Activated naive CD8-positive, alpha-beta T cell (primary cell): ENCODE measurements around the gene PIGU.
A peak's percentile ranks its signal among the peaks of the same experiment; 100 is the strongest.

Experiments
- H3K27ac Mint-ChIP-seq: one replicate; pipeline ENCODE4 v1.8.0; 2021; ENCODE audit warnings: mixed read lengths
- H3K27me3 Mint-ChIP-seq: one replicate; pipeline ENCODE4 v1.8.0; 2021; ENCODE audit warnings: mixed read lengths
- H3K36me3 Mint-ChIP-seq: one replicate; pipeline ENCODE4 v1.8.0; 2021; ENCODE audit warnings: mixed read lengths
- H3K4me1 Mint-ChIP-seq: one replicate; pipeline ENCODE4 v1.8.0; 2021; ENCODE audit warnings: low read depth, mixed read lengths
- H3K4me3 Mint-ChIP-seq: one replicate; pipeline ENCODE4 v1.8.0; 2021; ENCODE audit warnings: mild to moderate bottlenecking, mixed read lengths
- H3K9me3 Mint-ChIP-seq: one replicate; pipeline ENCODE4 v1.8.0; 2021; ENCODE audit warnings: low read depth, mixed read lengths

The PIGU gene

GRCh38 chr20:34574426-34574825 is 102.5 kb downstream of the PIGU start:
- Mint-ChIP-seq H3K4me1 (no peaks in the 10 kb centered on the region), H3K36me3 (peaks cover 3% of the 10 kb centered on the region), H3K4me3 (no peak overlapping the region), H3K9me3 (no peaks in the 10 kb centered on the region), H3K27me3 (no peaks in the 10 kb centered on the region), H3K27ac (no peak overlapping the region)

- H3K4me1 Mint-ChIP-seq, result no peaks in the 10 kb centered on the region
- no peaks in the 10 kb centered on the region for H3K27me3 Mint-ChIP-seq
- peaks cover 3% of the 10 kb centered on the region for H3K36me3 Mint-ChIP-seq
- no peak overlapping the region for H3K27ac Mint-ChIP-seq
- no peak overlapping the region for H3K4me3 Mint-ChIP-seq
- H3K9me3 Mint-ChIP-seq, result no peaks in the 10 kb centered on the region
Observed at GRCh38 chr20:34573541-34574300, 103.2 kb downstream of the PIGU start.

GRCh38 chr20:34571753-34572152 is 105.1 kb downstream of the PIGU start:
- Mint-ChIP-seq H3K27ac (no peak overlapping the region), H3K27me3 (no peaks in the 10 kb centered on the region), H3K36me3 (peaks cover 3% of the 10 kb centered on the region), H3K4me1 (no peaks in the 10 kb centered on the region), H3K9me3 (no peaks in the 10 kb centered on the region), H3K4me3 (no peak overlapping the region)

GRCh38 chr20:34570859-34571306 is 106.0 kb downstream of the PIGU start:
- Mint-ChIP-seq H3K9me3 (no peaks in the 10 kb centered on the region), H3K4me3 (no peak overlapping the region), H3K27ac (peak overlapping the region; percentile 22), H3K36me3 (peaks cover 3% of the 10 kb centered on the region), H3K4me1 (no peaks in the 10 kb centered on the region), H3K27me3 (no peaks in the 10 kb centered on the region)

- Mint-ChIP-seq H3K4me1 (no peaks in the 10 kb centered on the region), H3K27me3 (no peaks in the 10 kb centered on the region), H3K9me3 (no peaks in the 10 kb centered on the region), H3K4me3 (no peak overlapping the region), H3K27ac (no peak overlapping the region), H3K36me3 (peaks cover 1% of the 10 kb centered on the region)
Observed at GRCh38 chr20:34569598-34569997, 107.3 kb downstream of the PIGU start.

GRCh38 chr20:34567892-34568865 is 108.7 kb downstream of the PIGU start:
- Mint-ChIP-seq H3K9me3 (no peaks in the 10 kb centered on the region), H3K4me3 (no peak overlapping the region), H3K27ac (no peak overlapping the region), H3K36me3 (no peaks in the 10 kb centered on the region), H3K4me1 (no peaks in the 10 kb centered on the region), H3K27me3 (no peaks in the 10 kb centered on the region)

GRCh38 chr20:34566978-34567891 is 109.7 kb downstream of the PIGU start:
- no peak overlapping the region for H3K27ac Mint-ChIP-seq
- no peaks in the 10 kb centered on the region for H3K36me3 Mint-ChIP-seq
- H3K4me1 Mint-ChIP-seq, result no peaks in the 10 kb centered on the region
- no peaks in the 10 kb centered on the region for H3K27me3 Mint-ChIP-seq
- no peak overlapping the region for H3K4me3 Mint-ChIP-seq
- no peaks in the 10 kb centered on the region for H3K9me3 Mint-ChIP-seq

- H3K27ac Mint-ChIP-seq, result no peak overlapping the region
- no peak overlapping the region for H3K4me3 Mint-ChIP-seq
- H3K36me3 Mint-ChIP-seq, result no peaks in the 10 kb centered on the region
- no peaks in the 10 kb centered on the region for H3K27me3 Mint-ChIP-seq
- no peaks in the 10 kb centered on the region for H3K9me3 Mint-ChIP-seq
- H3K4me1 Mint-ChIP-seq, result no peaks in the 10 kb centered on the region
Observed at GRCh38 chr20:34564833-34565232, 112.1 kb downstream of the PIGU start.

GRCh38 chr20:34562641-34563040 is 114.3 kb downstream of the PIGU start:
- Mint-ChIP-seq H3K4me1 (peaks cover 5% of the 10 kb centered on the region), H3K27me3 (no peaks in the 10 kb centered on the region), H3K9me3 (no peaks in the 10 kb centered on the region), H3K27ac (no peak overlapping the region), H3K4me3 (no peak overlapping the region), H3K36me3 (no peaks in the 10 kb centered on the region)

- Mint-ChIP-seq H3K4me1 (peaks cover 12% of the 10 kb centered on the region), H3K9me3 (no peaks in the 10 kb centered on the region), H3K27me3 (no peaks in the 10 kb centered on the region), H3K4me3 (no peak overlapping the region), H3K27ac (peak overlapping the region; percentile 46), H3K36me3 (no peaks in the 10 kb centered on the region)
Observed at GRCh38 chr20:34561661-34562060, 115.2 kb downstream of the PIGU start.

GRCh38 chr20:34560614-34561013 is 116.3 kb downstream of the PIGU start:
- Mint-ChIP-seq H3K9me3 (no peaks in the 10 kb centered on the region), H3K36me3 (no peaks in the 10 kb centered on the region), H3K27me3 (no peaks in the 10 kb centered on the region), H3K4me1 (peaks cover 12% of the 10 kb centered on the region), H3K27ac (no peak overlapping the region), H3K4me3 (no peak overlapping the region)

- no peak overlapping the region for H3K4me3 Mint-ChIP-seq
- no peaks in the 10 kb centered on the region for H3K27me3 Mint-ChIP-seq
- H3K27ac Mint-ChIP-seq, result no peak overlapping the region
- no peaks in the 10 kb centered on the region for H3K36me3 Mint-ChIP-seq
- H3K9me3 Mint-ChIP-seq, result no peaks in the 10 kb centered on the region
- peaks cover 12% of the 10 kb centered on the region for H3K4me1 Mint-ChIP-seq
Observed at GRCh38 chr20:34560141-34560523, 116.8 kb downstream of the PIGU start.

- H3K27me3 Mint-ChIP-seq, result no peaks in the 10 kb centered on the region
Observed at GRCh38 chr20:34559311-34560140, 117.4 kb downstream of the PIGU start.

More at GRCh38 chr20:34559311-34560140, 117.4 kb downstream of the PIGU start:
- H3K36me3 Mint-ChIP-seq, result no peaks in the 10 kb centered on the region
- peak overlapping the region; percentile 59 for H3K4me3 Mint-ChIP-seq
- H3K4me1 Mint-ChIP-seq, result peaks cover 12% of the 10 kb centered on the region
- no peak overlapping the region for H3K27ac Mint-ChIP-seq
- H3K9me3 Mint-ChIP-seq, result no peaks in the 10 kb centered on the region
